ENCODE measurements around the gene MRPL38.

MRPL38 gene

DNA sequence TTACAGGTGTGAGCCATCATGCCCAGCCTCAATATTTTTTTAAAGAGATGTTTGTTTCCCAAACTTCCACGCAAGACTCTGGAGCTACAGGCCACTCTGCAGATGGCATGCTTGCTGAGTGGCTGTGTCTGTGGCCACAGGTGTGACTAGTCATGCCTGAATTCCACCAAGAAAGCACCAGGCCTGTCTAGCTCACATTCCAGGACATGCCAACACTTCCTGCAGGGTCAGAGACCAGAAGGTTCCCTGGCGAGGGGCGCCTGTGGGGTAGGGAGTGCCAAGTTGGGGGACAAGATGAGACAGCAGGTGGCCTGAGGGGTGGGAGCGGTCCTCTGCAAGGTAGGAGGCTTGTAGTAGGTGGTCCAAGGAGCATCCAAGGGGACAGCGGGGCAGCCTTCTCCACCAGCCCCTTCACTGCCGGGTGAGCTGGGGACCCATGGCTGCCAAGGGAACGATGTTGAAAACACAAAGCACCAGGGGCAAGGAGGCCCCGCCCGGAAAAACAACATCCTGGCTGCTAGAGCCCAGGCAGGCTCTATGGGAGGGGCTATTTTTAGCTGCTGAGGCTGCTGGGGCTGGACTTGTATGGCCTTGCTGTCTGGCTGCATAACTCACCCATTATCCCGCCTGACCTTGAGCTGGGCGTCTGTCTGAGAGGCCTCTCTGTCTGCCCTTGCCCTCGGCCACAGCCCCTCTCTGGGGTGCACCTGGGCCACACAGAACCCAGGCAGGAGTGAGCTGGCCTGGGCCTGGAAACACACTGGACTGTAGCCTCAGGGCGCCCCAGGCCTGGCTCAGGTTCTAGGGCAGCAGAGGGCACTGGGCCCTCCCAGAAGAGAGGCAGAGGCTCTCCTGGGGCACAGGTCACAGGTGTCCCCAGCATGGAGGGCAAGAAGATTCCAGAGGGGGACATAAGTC lies 32.0 kb downstream of the MRPL38 start:
- TF ChIP-seq TCF12 (IDR thresholded peaks at IDR 0.05; ENCODE audit: low read depth) (peak; percentile 53; the same call in 1 of the 2 replicates), YY1 (IDR thresholded peaks at IDR 0.05; ENCODE audit: low read depth) (no peak), TEAD4 (IDR thresholded peaks at IDR 0.05) (peak; percentile 87)

DNA sequence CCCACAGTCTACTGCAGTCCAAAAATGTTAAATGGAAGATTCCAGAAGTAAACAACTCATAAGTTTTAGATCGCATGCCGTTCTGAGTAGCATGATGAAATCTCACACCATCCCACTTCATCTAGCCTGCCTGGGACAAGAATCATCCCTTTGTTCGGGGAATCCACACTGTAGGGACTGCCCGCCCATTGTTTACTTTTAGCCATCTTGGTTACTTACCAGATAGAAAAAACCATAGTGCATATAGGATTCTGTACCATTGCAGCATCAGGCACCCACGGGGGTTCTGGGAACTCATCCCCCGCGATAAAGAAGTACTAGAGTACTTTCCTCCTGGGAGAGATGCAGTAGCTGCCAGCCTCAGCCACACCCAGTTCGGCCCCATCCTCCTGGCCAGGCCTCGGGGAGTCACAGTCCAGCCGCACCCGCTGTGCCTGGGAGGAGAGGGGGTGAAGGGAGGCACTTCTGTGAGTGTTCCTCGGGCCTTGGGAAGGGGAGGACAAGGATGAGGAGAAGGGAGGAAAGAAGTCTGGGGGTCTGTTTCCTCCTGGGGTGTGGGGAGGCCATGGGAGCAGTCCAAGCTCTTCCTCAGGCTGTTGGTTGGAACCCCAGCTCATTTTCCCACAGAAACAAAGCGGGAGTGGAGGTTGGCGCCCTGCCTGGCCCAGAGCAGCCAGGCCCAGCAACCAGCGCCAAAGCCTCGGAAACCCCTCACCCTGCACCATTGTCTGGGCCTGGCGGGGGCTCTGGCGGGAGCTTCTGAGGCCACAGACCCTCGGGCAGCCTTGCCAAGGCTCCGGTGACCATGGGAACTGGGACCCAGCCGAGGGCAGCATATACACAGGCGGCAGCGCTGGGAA lies 35.2 kb downstream of the MRPL38 start:
- peak; percentile 7; the same call in 1 of the 2 replicates for TF ChIP-seq RAD21 (IDR thresholded peaks at IDR 0.05; ENCODE audit: low read depth)
- TF ChIP-seq YY1 (IDR thresholded peaks at IDR 0.05; ENCODE audit: low read depth), result 0 out of 2 replicates have a peak, but pooled peaks have one; percentile 12
- 0 out of 2 replicates have a peak, but pooled peaks have one; percentile 12 for TF ChIP-seq TAF1 (IDR thresholded peaks at IDR 0.05; ENCODE audit: low read depth)
- no peak for TF ChIP-seq CEBPB (IDR thresholded peaks at IDR 0.05)
- no peak for TF ChIP-seq EGR1 (IDR thresholded peaks at IDR 0.05)
- TF ChIP-seq EP300 (IDR thresholded peaks at IDR 0.05; ENCODE audit: borderline replicate concordance), result 0 out of 2 replicates have a peak, but pooled peaks have one; percentile 54
- peak; percentile 27; the same call in 1 of the 2 replicates for TF ChIP-seq FOXM1 (IDR thresholded peaks at IDR 0.05; ENCODE audit: borderline replicate concordance, low read depth)
- peak; percentile 69 for TF ChIP-seq TCF12 (IDR thresholded peaks at IDR 0.05; ENCODE audit: low read depth)
- TF ChIP-seq, protein P1, sequence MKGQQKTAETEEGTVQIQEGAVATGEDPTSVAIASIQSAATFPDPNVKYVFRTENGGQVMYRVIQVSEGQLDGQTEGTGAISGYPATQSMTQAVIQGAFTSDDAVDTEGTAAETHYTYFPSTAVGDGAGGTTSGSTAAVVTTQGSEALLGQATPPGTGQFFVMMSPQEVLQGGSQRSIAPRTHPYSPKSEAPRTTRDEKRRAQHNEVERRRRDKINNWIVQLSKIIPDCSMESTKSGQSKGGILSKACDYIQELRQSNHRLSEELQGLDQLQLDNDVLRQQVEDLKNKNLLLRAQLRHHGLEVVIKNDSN (IDR thresholded peaks at IDR 0.05), result no peak
- TF ChIP-seq, protein P2, sequence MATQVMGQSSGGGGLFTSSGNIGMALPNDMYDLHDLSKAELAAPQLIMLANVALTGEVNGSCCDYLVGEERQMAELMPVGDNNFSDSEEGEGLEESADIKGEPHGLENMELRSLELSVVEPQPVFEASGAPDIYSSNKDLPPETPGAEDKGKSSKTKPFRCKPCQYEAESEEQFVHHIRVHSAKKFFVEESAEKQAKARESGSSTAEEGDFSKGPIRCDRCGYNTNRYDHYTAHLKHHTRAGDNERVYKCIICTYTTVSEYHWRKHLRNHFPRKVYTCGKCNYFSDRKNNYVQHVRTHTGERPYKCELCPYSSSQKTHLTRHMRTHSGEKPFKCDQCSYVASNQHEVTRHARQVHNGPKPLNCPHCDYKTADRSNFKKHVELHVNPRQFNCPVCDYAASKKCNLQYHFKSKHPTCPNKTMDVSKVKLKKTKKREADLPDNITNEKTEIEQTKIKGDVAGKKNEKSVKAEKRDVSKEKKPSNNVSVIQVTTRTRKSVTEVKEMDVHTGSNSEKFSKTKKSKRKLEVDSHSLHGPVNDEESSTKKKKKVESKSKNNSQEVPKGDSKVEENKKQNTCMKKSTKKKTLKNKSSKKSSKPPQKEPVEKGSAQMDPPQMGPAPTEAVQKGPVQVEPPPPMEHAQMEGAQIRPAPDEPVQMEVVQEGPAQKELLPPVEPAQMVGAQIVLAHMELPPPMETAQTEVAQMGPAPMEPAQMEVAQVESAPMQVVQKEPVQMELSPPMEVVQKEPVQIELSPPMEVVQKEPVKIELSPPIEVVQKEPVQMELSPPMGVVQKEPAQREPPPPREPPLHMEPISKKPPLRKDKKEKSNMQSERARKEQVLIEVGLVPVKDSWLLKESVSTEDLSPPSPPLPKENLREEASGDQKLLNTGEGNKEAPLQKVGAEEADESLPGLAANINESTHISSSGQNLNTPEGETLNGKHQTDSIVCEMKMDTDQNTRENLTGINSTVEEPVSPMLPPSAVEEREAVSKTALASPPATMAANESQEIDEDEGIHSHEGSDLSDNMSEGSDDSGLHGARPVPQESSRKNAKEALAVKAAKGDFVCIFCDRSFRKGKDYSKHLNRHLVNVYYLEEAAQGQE (IDR thresholded peaks at IDR 0.05; ENCODE audit: low read depth), result no peak
- TF ChIP-seq NFIC (IDR thresholded peaks at IDR 0.05), result peak; percentile 89
- TF ChIP-seq TEAD4 (IDR thresholded peaks at IDR 0.05), result 0 out of 2 replicates have a peak, but pooled peaks have one; percentile 22
- TF ChIP-seq ZBTB7A (IDR thresholded peaks at IDR 0.05; ENCODE audit: low read depth), result peak; percentile 95
- TF ChIP-seq, protein P3, sequence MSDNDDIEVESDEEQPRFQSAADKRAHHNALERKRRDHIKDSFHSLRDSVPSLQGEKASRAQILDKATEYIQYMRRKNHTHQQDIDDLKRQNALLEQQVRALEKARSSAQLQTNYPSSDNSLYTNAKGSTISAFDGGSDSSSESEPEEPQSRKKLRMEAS (IDR thresholded peaks at IDR 0.05), result no peak; the same call in 1 of the 2 replicates
- TF ChIP-seq CREB1 (IDR thresholded peaks at IDR 0.05; ENCODE audit: low read depth), result no peak

DNA sequence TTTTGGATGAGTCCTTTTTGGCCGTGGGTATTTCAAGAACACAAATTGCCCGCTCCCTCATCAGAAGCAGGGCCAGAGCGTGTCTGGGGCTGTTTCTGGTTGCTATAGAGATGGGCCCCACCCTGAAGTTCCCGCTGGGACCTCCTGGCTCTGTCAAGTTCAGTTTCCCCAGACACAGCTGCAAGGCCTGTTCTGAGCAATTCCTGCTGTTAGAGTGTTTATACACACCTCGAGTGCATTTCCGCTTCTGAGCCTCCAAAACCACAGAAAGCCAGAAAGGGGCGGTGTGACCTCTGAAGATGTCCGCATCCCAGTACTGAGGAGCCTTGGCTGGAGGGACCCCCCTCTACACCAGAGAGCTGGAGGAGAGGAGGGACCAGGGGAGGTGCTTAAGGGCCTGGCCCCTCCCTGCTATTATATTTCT lies 40.2 kb downstream of the MRPL38 start:
- TF ChIP-seq, protein P1 (IDR thresholded peaks at IDR 0.05), result no peak
- TF ChIP-seq FOXM1 (IDR thresholded peaks at IDR 0.05; ENCODE audit: borderline replicate concordance, low read depth) (no peak), TAF1 (IDR thresholded peaks at IDR 0.05; ENCODE audit: low read depth) (no peak), CEBPB (IDR thresholded peaks at IDR 0.05) (no peak), CREB1 (IDR thresholded peaks at IDR 0.05; ENCODE audit: low read depth) (no peak), TEAD4 (IDR thresholded peaks at IDR 0.05) (no peak), EP300 (IDR thresholded peaks at IDR 0.05; ENCODE audit: borderline replicate concordance) (no peak), EGR1 (IDR thresholded peaks at IDR 0.05) (no peak), NFIC (IDR thresholded peaks at IDR 0.05) (no peak), TCF12 (IDR thresholded peaks at IDR 0.05; ENCODE audit: low read depth) (no peak), ZBTB7A (IDR thresholded peaks at IDR 0.05; ENCODE audit: low read depth) (no peak), RAD21 (IDR thresholded peaks at IDR 0.05; ENCODE audit: low read depth) (no peak), YY1 (IDR thresholded peaks at IDR 0.05; ENCODE audit: low read depth) (no peak)
- TF ChIP-seq, protein P3 (IDR thresholded peaks at IDR 0.05), result no peak
- TF ChIP-seq, protein P2 (IDR thresholded peaks at IDR 0.05; ENCODE audit: low read depth), result no peak

DNA sequence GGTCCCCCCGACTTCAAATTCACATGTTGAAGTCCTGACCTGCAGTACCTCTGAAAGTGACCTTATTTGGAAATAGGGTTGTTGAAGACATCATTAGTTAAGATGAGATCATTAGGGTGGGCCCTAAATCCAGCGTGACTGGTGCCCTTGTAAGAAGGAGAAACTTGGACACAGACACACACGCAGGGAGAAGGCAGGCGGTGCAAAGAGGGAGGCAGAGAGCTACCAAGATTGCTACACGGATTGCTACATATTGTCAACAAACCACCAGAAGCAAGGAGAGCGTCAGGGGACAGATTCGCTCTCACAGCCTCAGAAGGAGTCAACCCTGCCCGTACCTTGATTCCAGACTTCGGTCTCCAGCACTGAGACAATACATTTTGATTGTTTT lies 42.8 kb downstream of the MRPL38 start:
- TF ChIP-seq, protein P2 (IDR thresholded peaks at IDR 0.05; ENCODE audit: low read depth), result no peak
- TF ChIP-seq ZBTB7A (IDR thresholded peaks at IDR 0.05; ENCODE audit: low read depth) (no peak), RAD21 (IDR thresholded peaks at IDR 0.05; ENCODE audit: low read depth) (no peak), NFIC (IDR thresholded peaks at IDR 0.05) (no peak), CEBPB (IDR thresholded peaks at IDR 0.05) (no peak), TEAD4 (IDR thresholded peaks at IDR 0.05) (no peak), EGR1 (IDR thresholded peaks at IDR 0.05) (no peak), TCF12 (IDR thresholded peaks at IDR 0.05; ENCODE audit: low read depth) (no peak), TAF1 (IDR thresholded peaks at IDR 0.05; ENCODE audit: low read depth) (no peak), EP300 (IDR thresholded peaks at IDR 0.05; ENCODE audit: borderline replicate concordance) (no peak), YY1 (IDR thresholded peaks at IDR 0.05; ENCODE audit: low read depth) (no peak), FOXM1 (IDR thresholded peaks at IDR 0.05; ENCODE audit: borderline replicate concordance, low read depth) (no peak)
- TF ChIP-seq, protein P3 (IDR thresholded peaks at IDR 0.05), result no peak
- TF ChIP-seq, protein P1 (IDR thresholded peaks at IDR 0.05), result no peak
